ENCODE results near the gene MPP1. TPM values are rescaled to one million over a fixed set of nuclear protein-coding genes. Genes with fewer than 3 reads are reported as not detected.

The MPP1 gene
- total RNA-seq, 1 donor from 2014 or later, result 65.3 TPM

DNA sequence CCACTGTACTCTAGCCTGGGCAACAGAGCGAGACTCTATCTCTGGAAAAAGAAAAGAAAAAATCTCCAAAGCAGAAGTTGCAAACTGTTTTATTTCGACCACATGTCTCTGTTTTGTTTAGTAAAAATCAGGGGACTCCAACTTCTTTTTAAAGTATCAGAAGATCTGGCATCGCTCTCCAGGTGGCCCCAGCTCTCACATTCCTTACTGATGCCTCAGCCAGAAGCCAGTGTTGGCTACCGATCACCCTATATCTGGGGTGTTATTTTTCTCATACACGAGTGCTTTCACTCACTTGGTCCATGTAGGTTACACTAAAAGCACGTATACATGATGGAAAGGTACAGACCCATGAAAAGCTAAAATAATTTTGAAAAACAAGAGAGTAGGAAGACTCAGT, 8.3 kb downstream of the MPP1 start:
- no peak overlapping the region for H3K4me3 ChIP-seq
- H3K27ac ChIP-seq, result no peak overlapping the region
- TF ChIP-seq CTCF (IDR thresholded peaks at IDR 0.05), result no peak
- H3K9me3 ChIP-seq, result no peaks in the 10 kb centered on the region
- no peak for DNase-seq (ENCODE audit: low spot score in 2 of 2)
- H3K36me3 ChIP-seq, result no peaks in the 10 kb centered on the region
- intact Hi-C loops (cut with DNase I), result no loop called here
- no peaks in the 10 kb centered on the region for H3K27me3 ChIP-seq
- no peaks in the 10 kb centered on the region for H3K4me1 ChIP-seq

DNA sequence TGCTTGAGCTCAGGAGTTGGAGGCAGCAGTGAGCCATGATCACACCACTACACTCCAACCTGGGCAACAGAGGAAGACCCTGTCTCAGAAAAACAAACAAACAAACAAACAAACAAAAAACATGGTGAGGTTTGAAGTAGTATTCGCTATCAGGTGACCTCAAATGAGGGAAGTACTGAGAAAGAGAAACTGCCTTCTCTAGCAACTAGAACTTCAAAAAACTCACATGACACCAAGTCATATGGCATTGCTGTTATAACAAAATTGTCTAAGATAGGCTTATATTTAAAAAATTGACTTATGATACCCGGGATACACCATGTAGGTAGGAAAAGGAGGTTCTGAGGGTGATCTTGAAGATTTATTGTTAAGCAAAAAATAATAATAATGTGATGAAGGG, 10.3 kb downstream of the MPP1 start:
- Histone ChIP-seq H3K4me1 (no peaks in the 10 kb centered on the region), H3K36me3 (no peaks in the 10 kb centered on the region), H3K27me3 (no peaks in the 10 kb centered on the region), H3K9me3 (no peaks in the 10 kb centered on the region), H3K4me3 (no peak overlapping the region), H3K27ac (no peak overlapping the region)
- intact Hi-C loops (cut with DNase I), result no loop called here
- no peak for DNase-seq (ENCODE audit: low spot score in 2 of 2)
- TF ChIP-seq CTCF (IDR thresholded peaks at IDR 0.05), result no peak

DNA sequence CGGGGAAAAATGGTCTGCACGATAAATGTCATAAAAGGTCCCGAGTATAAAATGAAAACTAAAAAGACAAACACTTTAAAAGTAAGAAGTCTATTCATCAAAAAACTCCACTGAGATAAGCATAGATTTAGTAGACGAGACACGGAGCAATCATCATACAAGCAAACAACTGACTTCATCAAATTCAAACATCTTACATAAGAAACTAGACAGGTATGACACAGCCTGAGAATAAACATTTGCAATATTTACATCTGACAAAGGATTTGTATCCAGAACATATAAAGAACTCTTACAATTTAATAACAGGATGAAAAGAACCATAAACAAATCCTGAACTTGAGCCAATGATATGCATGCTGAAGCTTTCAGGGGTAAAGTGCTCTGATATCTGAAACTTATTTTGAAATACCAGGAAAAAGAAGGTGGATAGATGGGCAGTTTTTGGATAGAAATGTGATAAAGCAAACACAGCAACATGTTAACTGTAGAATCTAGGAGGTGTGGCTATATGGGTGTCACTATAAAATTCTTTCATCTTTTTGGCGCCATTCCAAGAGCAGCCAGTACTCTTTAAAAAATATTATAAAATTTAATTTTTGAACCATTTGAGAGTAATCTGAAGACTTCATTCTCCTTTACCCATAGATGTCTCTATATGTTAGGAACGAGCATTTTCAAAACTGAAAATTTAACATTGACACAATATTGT, 12.0 kb downstream of the MPP1 start:
- H3K36me3 ChIP-seq, result no peaks in the 10 kb centered on the region
- no peak overlapping the region for H3K4me3 ChIP-seq
- no peak for TF ChIP-seq CTCF (IDR thresholded peaks at IDR 0.05)
- DNase-seq (ENCODE audit: low spot score in 2 of 2), result no peak
- H3K27ac ChIP-seq, result no peak overlapping the region
- no peaks in the 10 kb centered on the region for H3K4me1 ChIP-seq
- intact Hi-C loops (cut with DNase I), result no loop called here
- no peaks in the 10 kb centered on the region for H3K9me3 ChIP-seq
- no peaks in the 10 kb centered on the region for H3K27me3 ChIP-seq

DNA sequence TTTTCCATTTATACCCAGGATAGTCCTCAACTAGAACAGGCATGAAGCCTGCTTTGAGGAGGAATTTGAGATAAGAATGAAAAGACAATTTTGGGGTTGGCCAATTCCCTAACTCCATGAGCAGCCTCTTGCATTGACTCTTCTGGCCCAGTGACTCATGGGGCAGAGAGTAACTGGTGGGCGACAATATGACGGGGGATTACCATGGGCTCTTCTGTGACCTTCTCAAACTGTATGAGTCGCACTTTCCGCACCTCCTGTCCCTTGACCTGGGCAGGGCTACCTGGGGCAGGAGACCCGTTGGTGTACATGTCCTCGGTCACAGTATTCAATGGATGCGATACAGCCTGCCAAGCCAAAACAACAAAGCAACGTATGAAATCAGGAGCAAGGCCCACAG, 13.3 kb downstream of the MPP1 start:
- no peaks in the 10 kb centered on the region for H3K36me3 ChIP-seq
- intact Hi-C loops (cut with DNase I), result no loop called here
- TF ChIP-seq CTCF (IDR thresholded peaks at IDR 0.05), result no peak
- no peak overlapping the region for H3K4me3 ChIP-seq
- H3K4me1 ChIP-seq, result no peaks in the 10 kb centered on the region
- no peak for DNase-seq (ENCODE audit: low spot score in 2 of 2)
- no peaks in the 10 kb centered on the region for H3K27me3 ChIP-seq
- no peak overlapping the region for H3K27ac ChIP-seq
- H3K9me3 ChIP-seq, result no peaks in the 10 kb centered on the region

DNA sequence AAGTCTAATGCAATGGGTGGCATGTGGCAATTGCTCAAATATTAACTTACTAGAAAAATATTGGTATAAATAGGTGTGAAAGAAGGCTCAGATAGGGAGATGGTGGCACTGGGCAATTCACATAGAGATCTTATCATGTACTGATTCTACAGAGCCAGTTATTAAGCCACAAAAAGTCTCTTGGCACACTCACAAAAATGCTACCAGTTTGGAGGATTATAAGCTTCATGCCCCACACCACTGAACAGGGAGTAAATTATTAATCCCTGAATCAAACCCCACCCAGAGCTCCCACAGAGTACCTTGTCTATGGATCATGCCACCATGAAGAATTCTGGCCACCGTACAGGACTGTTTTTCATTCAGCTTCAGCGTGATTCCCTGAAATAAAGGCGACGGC, 13.8 kb downstream of the MPP1 start:
- H3K36me3 ChIP-seq, result no peaks in the 10 kb centered on the region
- no peak for DNase-seq (ENCODE audit: low spot score in 2 of 2)
- H3K27ac ChIP-seq, result no peak overlapping the region
- H3K9me3 ChIP-seq, result no peaks in the 10 kb centered on the region
- H3K27me3 ChIP-seq, result no peaks in the 10 kb centered on the region
- no peak for TF ChIP-seq CTCF (IDR thresholded peaks at IDR 0.05)
- intact Hi-C loops (cut with DNase I), result no loop called here
- H3K4me1 ChIP-seq, result no peaks in the 10 kb centered on the region
- H3K4me3 ChIP-seq, result no peak overlapping the region

DNA sequence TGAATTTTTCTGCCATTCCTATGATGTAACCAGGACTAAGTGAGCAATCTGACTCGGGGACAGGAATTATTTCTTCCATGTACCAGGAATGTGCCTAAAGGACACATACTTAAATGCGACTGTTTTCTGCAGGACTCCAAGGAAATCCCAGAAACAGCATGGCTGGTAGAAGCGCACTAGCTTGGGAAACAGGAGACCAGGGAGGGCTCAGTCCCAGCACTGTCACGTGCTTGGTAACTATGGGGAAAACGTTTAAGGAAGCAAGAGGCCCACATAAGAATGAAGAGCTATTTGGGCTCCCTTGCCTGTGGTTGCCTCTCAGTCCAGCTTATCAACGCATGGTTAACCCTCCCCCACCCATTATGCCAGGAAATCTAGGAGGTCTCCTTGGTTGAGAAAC, 19.6 kb downstream of the MPP1 start:
- no peak for TF ChIP-seq CTCF (IDR thresholded peaks at IDR 0.05)
- no peak for DNase-seq (ENCODE audit: low spot score in 2 of 2)
- H3K36me3 ChIP-seq, result no peaks in the 10 kb centered on the region

More for the DNA sequence above, 19.6 kb downstream of the MPP1 start:
- intact Hi-C loops (cut with DNase I), result no loop called here
- Histone ChIP-seq H3K27ac (no peak overlapping the region), H3K4me1 (no peaks in the 10 kb centered on the region), H3K4me3 (no peak overlapping the region), H3K27me3 (no peaks in the 10 kb centered on the region), H3K9me3 (no peaks in the 10 kb centered on the region)
